HepG2 (cell line): ENCODE data around the gene RNF123. TPM values are rescaled to one million over a fixed set of nuclear protein-coding genes. Genes with fewer than 3 reads are reported as not detected.
A peak's percentile ranks its signal among the peaks of the same experiment; 100 is the strongest.

Experiments used
- ATAC-seq: fragments of 200-7000 bp; cut with Tn5 transposase; 3 replicates; pipeline ENCODE4 v1.9.1; 2020; ENCODE audit warnings: mild to moderate bottlenecking, moderate library complexity
- BruUV-seq: library from RNA; stranded (reverse); fragments of 400-500 nt; replicated peaks from 2 replicates; lab custom pipeline; 2021; lab: Mats Ljungman, UMichigan
- CTCF ChIA-PET: fragments of 300-600 bp; formaldehyde crosslinking; extraction: SDS; loops from one replicate; lab custom pipeline; 2021; ENCODE audit warnings: low total read pairs, inconsistent platforms, low intra/inter-chr PET ratio; lab: Yijun Ruan, JAX
- POLR2A ChIA-PET: fragments of 350-600 bp; sonication (Branson Sonifier 250); formaldehyde crosslinking; loops from one replicate; lab custom pipeline; 2020; ENCODE audit warnings: antibody characterized with exemption, inconsistent platforms; lab: Yijun Ruan, JAX
- DNase-seq: peaks from one replicate; pipeline ENCODE4 v3.0.0-alpha.2; 2015; ENCODE audit warnings: low spot score
- FAIRE-seq: peaks from 3 replicates; lab custom pipeline; 2011; peaks lifted over from hg19 to GRCh38; lab: Jason Lieb, UNC
- H2AFZ ChIP-seq: one replicate; pipeline ENCODE4 v1.6.1; 2011; ENCODE audit warnings: low read length, inconsistent platforms
- H3K27ac ChIP-seq: fragments of 300-600 bp; 3 replicates; pipeline ENCODE4 v1.8.0; 2011; ENCODE audit warnings: mixed run types, mild to moderate bottlenecking, mixed read lengths, low read length, inconsistent platforms; ENCODE audit not compliant: insufficient read depth; ENCODE audit errors: extremely low read length
- H3K27me3 ChIP-seq, 2 experiments: fragments of 200-600 bp in 1 of 2; 2 replicates in 1 of 2; 3 replicates in 1 of 2; pipeline versions ENCODE4 v1.6.0 to v1.8.0; 2011; ENCODE audit warnings: low read length in 2 of 2, mild to moderate bottlenecking in 2 of 2, moderate library complexity in 2 of 2, inconsistent platforms in 1 of 2; ENCODE audit not compliant: insufficient read depth in 2 of 2, control insufficient read depth in 1 of 2
- H3K36me3 ChIP-seq, 2 experiments: fragments of 200-600 bp in 1 of 2; replicated peaks in 1 of 2; 2 replicates in 1 of 2; 3 replicates in 1 of 2; pipeline versions ENCODE4 v1.5.1 to v1.8.0; 2011; ENCODE audit warnings: low read length in 2 of 2, inconsistent platforms in 1 of 2; ENCODE audit not compliant: insufficient read depth in 2 of 2, control insufficient read depth in 1 of 2
- H3K4me1 ChIP-seq: 2 replicates; pipeline ENCODE4 v1.5.1; 2012; ENCODE audit warnings: low read length, inconsistent platforms; ENCODE audit not compliant: insufficient read depth
- H3K4me2 ChIP-seq: 2 replicates; pipeline ENCODE4 v1.6.0; 2011; ENCODE audit warnings: low read depth, low read length, inconsistent platforms
- H3K4me3 ChIP-seq, 3 experiments: fragments of 200-600 bp in 1 of 3; sonication (generic), shearing (Covaris generic) in 1 of 3; replicated peaks in 1 of 3; 2 replicates each; pipeline ENCODE4 v1.5.1; 2011 to 2016; ENCODE audit warnings: low read length in 3 of 3, inconsistent platforms in 2 of 3, low read depth in 2 of 3, mild to moderate bottlenecking in 2 of 3, control low read depth in 1 of 3, mixed read lengths in 1 of 3; ENCODE audit not compliant: insufficient read depth in 1 of 3
- H3K79me2 ChIP-seq: one replicate; pipeline ENCODE4 v1.6.1; 2011; ENCODE audit warnings: low read length, inconsistent platforms; ENCODE audit not compliant: insufficient read depth
- H3K9ac ChIP-seq: 2 replicates; pipeline ENCODE4 v1.6.0; 2011; ENCODE audit warnings: mild to moderate bottlenecking, low read depth, low read length, inconsistent platforms; ENCODE audit not compliant: insufficient read depth
- H3K9me3 ChIP-seq: 2 replicates; pipeline ENCODE4 v1.5.1; 2012; ENCODE audit warnings: mild to moderate bottlenecking, low read length
- H4K20me1 ChIP-seq: 2 replicates; pipeline ENCODE4 v1.6.0; 2011; ENCODE audit warnings: inconsistent platforms, mild to moderate bottlenecking, low read length, moderate library complexity; ENCODE audit not compliant: insufficient read depth
- ATAD3A ChIP-seq: sonication (generic); formaldehyde crosslinking; IDR thresholded peaks from 2 replicates; pipeline ENCODE4 v1.4.0; 2020; ENCODE audit warnings: missing genetic modification reagents
- ATF7 ChIP-seq, 2 experiments: fragments of 450-650 bp in 1 of 2; sonication (generic) in 1 of 2; formaldehyde crosslinking in 1 of 2; IDR thresholded peaks; 2 replicates each; pipeline versions ENCODE4 v1.4.0 to v1.6.1; 2016 to 2020; ENCODE audit warnings: antibody characterized with exemption in 1 of 2, mild to moderate bottlenecking in 1 of 2, missing genetic modification reagents in 1 of 2
- FOXK1 ChIP-seq: sonication (generic); formaldehyde crosslinking; IDR thresholded peaks from 2 replicates; pipeline ENCODE4 v1.4.0; 2020; ENCODE audit warnings: low read depth, missing genetic modification reagents, borderline replicate concordance
- HINFP ChIP-seq: sonication (generic); formaldehyde crosslinking; IDR thresholded peaks from 2 replicates; pipeline ENCODE4 v1.4.0; 2020; ENCODE audit warnings: low read depth, mild to moderate bottlenecking, missing genetic modification reagents
- HMG20B ChIP-seq: conservative IDR thresholded peaks from 2 replicates; pipeline ENCODE4 v1.6.1; 2016; ENCODE audit warnings: missing genetic modification reagents, missing compliant biosample characterization
- NRL ChIP-seq: sonication (generic); formaldehyde crosslinking; IDR thresholded peaks from 2 replicates; pipeline ENCODE4 v1.5.0; 2020; ENCODE audit warnings: missing genetic modification reagents, mild to moderate bottlenecking, moderate library complexity, borderline replicate concordance
- SIX4 ChIP-seq: sonication (generic); formaldehyde crosslinking; IDR thresholded peaks from 2 replicates; pipeline ENCODE4 v1.4.0; 2020; ENCODE audit warnings: missing genetic modification reagents
- TFDP2 ChIP-seq: sonication (generic); formaldehyde crosslinking; IDR thresholded peaks from 2 replicates; pipeline ENCODE4 v1.4.0; 2020; ENCODE audit warnings: missing genetic modification reagents
- TGIF2 ChIP-seq: IDR thresholded peaks from 2 replicates; pipeline ENCODE4 v1.6.1; 2016; ENCODE audit warnings: control low read depth, missing compliant biosample characterization
- ZFY ChIP-seq: sonication (generic); formaldehyde crosslinking; IDR thresholded peaks from 2 replicates; pipeline ENCODE4 v1.4.0; 2020; ENCODE audit warnings: missing genetic modification reagents
- ZNF326 ChIP-seq: sonication (generic); formaldehyde crosslinking; IDR thresholded peaks from 2 replicates; pipeline ENCODE4 v1.4.0; 2020; ENCODE audit warnings: missing genetic modification reagents, borderline replicate concordance
- ZNF354B ChIP-seq: sonication (generic); formaldehyde crosslinking; IDR thresholded peaks from 2 replicates; pipeline ENCODE4 v1.8.0; 2022; ENCODE audit warnings: mild to moderate bottlenecking, missing genetic modification reagents
- ZNF382 ChIP-seq: sonication (generic); formaldehyde crosslinking; IDR thresholded peaks from 2 replicates; pipeline ENCODE4 v1.5.0; 2020; ENCODE audit warnings: missing genetic modification reagents, mild to moderate bottlenecking, borderline replicate concordance
- ZNF431 ChIP-seq: sonication (generic); formaldehyde crosslinking; IDR thresholded peaks from 2 replicates; pipeline ENCODE4 v1.9.0; 2022; ENCODE audit warnings: missing genetic modification reagents, low read depth, mild to moderate bottlenecking, borderline replicate concordance
- ZNF570 ChIP-seq: sonication (generic); formaldehyde crosslinking; IDR thresholded peaks from 2 replicates; pipeline ENCODE4 v1.4.0; 2020; ENCODE audit warnings: mild to moderate bottlenecking, missing genetic modification reagents, borderline replicate concordance
- ZNF629 ChIP-seq: sonication (generic); formaldehyde crosslinking; conservative IDR thresholded peaks from 2 replicates; pipeline ENCODE4 v1.5.0; 2020; ENCODE audit warnings: missing genetic modification reagents
- ZNF773 ChIP-seq: sonication (generic); formaldehyde crosslinking; IDR thresholded peaks from 2 replicates; pipeline ENCODE4 v1.4.0; 2020; ENCODE audit warnings: missing genetic modification reagents, borderline replicate concordance
- ZNF792 ChIP-seq: IDR thresholded peaks from 2 replicates; pipeline ENCODE4 v1.6.1; 2016
- ZNF841 ChIP-seq: sonication (generic); formaldehyde crosslinking; IDR thresholded peaks from 2 replicates; pipeline ENCODE4 v1.8.1; 2023; ENCODE audit warnings: missing genetic modification reagents, borderline replicate concordance
- ZSCAN5A ChIP-seq: sonication (generic); formaldehyde crosslinking; IDR thresholded peaks from 2 replicates; pipeline ENCODE4 v1.8.0; 2022; ENCODE audit warnings: mild to moderate bottlenecking, missing genetic modification reagents, borderline replicate concordance
- WGBS: methylation state at CpG from one replicate; pipeline ENCODE4 v1.1.6; 2017; ENCODE audit warnings: low lambda C conversion rate; 5-methylcytosine and 5-hydroxymethylcytosine counted together
- in situ Hi-C: cut with HindIII; loops from 2 replicates; pipeline ENCODE4 v1.10.0; 2017; ENCODE audit warnings: low pct_unique_long_range_greater_than_20kb; ENCODE audit not compliant: extremely low pct_ligation_motif_present
- intact Hi-C: fragments of 100-400 bp; cut with micrococcal nuclease; formaldehyde crosslinking; loops from one replicate; pipeline ENCODE4 v1.10.0; 2022; ENCODE audit not compliant: unreplicated experiment
- polyA plus RNA-seq, 8 experiments: library from polyadenylated mRNA; depleted of rRNA in 3 of 8; stranded (reverse) in 7 of 8; unstranded in 1 of 8; fragments of >200 nt; fragmentation: Illumina TruSeq in 4 of 8; extraction: Trizol in 4 of 8; gene quantifications; 2 replicates each; pipeline versions ENCODE4 v1.2.1 to v1.2.3, GENCODE V29; 2011 to 2016; ENCODE audit warnings: low read depth in 4 of 8, missing spikeins in 1 of 8, mixed read lengths in 1 of 8; ENCODE audit not compliant: insufficient read depth in 1 of 8
- total RNA-seq, 5 experiments: library from RNA; depleted of rRNA; stranded (reverse); fragments of >200 nt; fragmentation: Illumina TruSeq; extraction: Trizol; gene quantifications; 2 replicates each; pipeline ENCODE4 v1.2.3, GENCODE V29; 2016; ENCODE audit warnings: low read depth in 1 of 5

Gene RNF123
- total and polyA plus RNA-seq, 2 of the 13 experiments (the other 11 are each of a cell fraction or from before 2014, with no cell fraction given) = 29.9 to 82.2 TPM

- no peak; the same call in 1 of the 2 replicates for TF ChIP-seq NRL (CRISPR knock-in tag)
- no peak for TF ChIP-seq ZNF629 (CRISPR knock-in tag)
- TF ChIP-seq ZNF570 (CRISPR knock-in tag) = no peak
- TF ChIP-seq ZNF382 (CRISPR knock-in tag) = no peak
- no peak for TF ChIP-seq ZNF792 (CRISPR knock-in tag)
- no peak for TF ChIP-seq HMG20B
- no peak for TF ChIP-seq ZNF354B (CRISPR knock-in tag)
- peak; percentile 58; the same call in 1 of the 2 replicates for TF ChIP-seq ZFY
- TF ChIP-seq ZNF773 (CRISPR knock-in tag) = no peak
- no peak for TF ChIP-seq ZSCAN5A (CRISPR knock-in tag)
- no peak for TF ChIP-seq ATF7 (IDR thresholded peaks at IDR 0.05)
- TF ChIP-seq ATF7 (CRISPR knock-in tag; IDR thresholded peaks at IDR 0.05) = 0 out of 2 replicates have a peak, but pooled peaks have one; percentile 22
Observed at GRCh38 chr3:49689046-49689907, at the start of gene RNF123, which contains the start of gene MST1 (continued).

- Histone ChIP-seq H4K20me1 (no peaks in the 10 kb centered on the region), H3K9ac (no peak overlapping the region), H3K36me3 (no peaks in the 10 kb centered on the region; a peak in 2 of 5 replicates), H3K79me2 (no peaks in the 10 kb centered on the region), H3K9me3 (no peaks in the 10 kb centered on the region), H3K27me3 (no peaks in the 10 kb centered on the region), H3K27ac (no peak overlapping the region), H3K4me2 (no peak overlapping the region), H3K4me3 (no peak overlapping the region), H2AFZ (no peak overlapping the region), H3K4me1 (no peaks in the 10 kb centered on the region)
- in situ Hi-C loops (no loop called here), intact Hi-C loops (no loop called here)
- FAIRE-seq = no peak
- POLR2A ChIA-PET = no interaction called here
- no TSS peak for BruUV-seq
- DNase-seq = no peak
- WGBS = 75% methylated on average over 7 of the region's 7 CpGs
- CTCF ChIA-PET = no interaction called here
- no peak for ATAC-seq
- TF ChIP-seq ATAD3A (CRISPR knock-in tag) (no peak), ZNF841 (CRISPR knock-in tag) (no peak), TGIF2 (no peak), TFDP2 (CRISPR knock-in tag) (no peak), FOXK1 (CRISPR knock-in tag) (no peak), HINFP (CRISPR knock-in tag) (no peak), ZNF326 (CRISPR knock-in tag) (no peak), ZNF431 (no peak), ATF7 (IDR thresholded peaks at IDR 0.05) (no peak), ATF7 (CRISPR knock-in tag; IDR thresholded peaks at IDR 0.05) (no peak), SIX4 (CRISPR knock-in tag) (no peak)
Observed at GRCh38 chr3:49641292-49641691, 48.1 kb upstream of the RNF123 start.
